DND-41 (cell line): ENCODE results near the gene USP34.

Experiments used
- ATAC-seq: fragments of 200-7000 bp; cut with Tn5 transposase; 3 replicates; pipeline ENCODE4 v1.9.1; 2021; ENCODE audit warnings: low read depth; ENCODE audit not compliant: insufficient read depth
- DNase-seq: peaks from one replicate; pipeline ENCODE4 v3.0.0-alpha.2; 2020
- H2AFZ ChIP-seq: 2 replicates; pipeline ENCODE4 v1.6.0; 2012; ENCODE audit warnings: low read depth, low read length
- H3K27ac ChIP-seq: 2 replicates; pipeline ENCODE4 v1.5.1; 2012; ENCODE audit warnings: low read length, inconsistent platforms
- H3K27me3 ChIP-seq: fragments of 200-600 bp; sonication (generic); 2 replicates; pipeline ENCODE4 v1.6.0; 2012; ENCODE audit warnings: low read length, mild to moderate bottlenecking, inconsistent platforms; ENCODE audit not compliant: insufficient read depth, poor library complexity
- H3K36me3 ChIP-seq: 2 replicates; pipeline ENCODE4 v1.5.1; 2012; ENCODE audit warnings: low read length, inconsistent platforms; ENCODE audit not compliant: insufficient read depth
- H3K4me1 ChIP-seq: 2 replicates; pipeline ENCODE4 v1.5.1; 2012; ENCODE audit warnings: mild to moderate bottlenecking, low read length; ENCODE audit not compliant: insufficient read depth
- H3K4me2 ChIP-seq: 2 replicates; pipeline ENCODE4 v1.6.0; 2012; ENCODE audit warnings: mild to moderate bottlenecking, moderate library complexity, low read length, inconsistent platforms; ENCODE audit not compliant: insufficient read depth
- H3K4me3 ChIP-seq, 2 experiments: fragments of 200-600 bp in 1 of 2; shearing (Covaris generic) in 1 of 2; 2 replicates each; pipeline ENCODE4 v1.5.1; 2012 to 2016; ENCODE audit warnings: inconsistent platforms in 2 of 2, low read length in 2 of 2, mild to moderate bottlenecking in 2 of 2, low read depth in 1 of 2, moderate library complexity in 1 of 2
- H3K79me2 ChIP-seq: 2 replicates; pipeline ENCODE4 v1.6.0; 2012; ENCODE audit warnings: low read length, inconsistent platforms; ENCODE audit not compliant: insufficient read depth
- H3K9ac ChIP-seq: 2 replicates; pipeline ENCODE4 v1.6.0; 2012; ENCODE audit warnings: low read depth, mild to moderate bottlenecking, inconsistent platforms, low read length, moderate library complexity
- H3K9me3 ChIP-seq: 2 replicates; pipeline ENCODE4 v1.5.1; 2012; ENCODE audit warnings: low read length, moderate library complexity, mild to moderate bottlenecking, inconsistent platforms; ENCODE audit not compliant: insufficient read depth, severe bottlenecking
- H4K20me1 ChIP-seq: 2 replicates; pipeline ENCODE4 v1.6.0; 2012; ENCODE audit warnings: low read length; ENCODE audit not compliant: insufficient read depth
- EZH2 ChIP-seq: IDR thresholded peaks from 3 replicates; pipeline ENCODE4 v1.6.1; 2012; ENCODE audit warnings: borderline replicate concordance, low read depth, mild to moderate bottlenecking, moderate library complexity, low read length, inconsistent platforms; ENCODE audit not compliant: severe bottlenecking
- TF ChIP-seq, protein P1 (sequence below): IDR thresholded peaks from 2 replicates; pipeline ENCODE4 v1.5.1; 2012; ENCODE audit warnings: borderline replicate concordance, low read length, moderate library complexity, mild to moderate bottlenecking; ENCODE audit not compliant: poor library complexity, severe bottlenecking; ENCODE audit errors: extremely low read depth

USP34 gene

DNA sequence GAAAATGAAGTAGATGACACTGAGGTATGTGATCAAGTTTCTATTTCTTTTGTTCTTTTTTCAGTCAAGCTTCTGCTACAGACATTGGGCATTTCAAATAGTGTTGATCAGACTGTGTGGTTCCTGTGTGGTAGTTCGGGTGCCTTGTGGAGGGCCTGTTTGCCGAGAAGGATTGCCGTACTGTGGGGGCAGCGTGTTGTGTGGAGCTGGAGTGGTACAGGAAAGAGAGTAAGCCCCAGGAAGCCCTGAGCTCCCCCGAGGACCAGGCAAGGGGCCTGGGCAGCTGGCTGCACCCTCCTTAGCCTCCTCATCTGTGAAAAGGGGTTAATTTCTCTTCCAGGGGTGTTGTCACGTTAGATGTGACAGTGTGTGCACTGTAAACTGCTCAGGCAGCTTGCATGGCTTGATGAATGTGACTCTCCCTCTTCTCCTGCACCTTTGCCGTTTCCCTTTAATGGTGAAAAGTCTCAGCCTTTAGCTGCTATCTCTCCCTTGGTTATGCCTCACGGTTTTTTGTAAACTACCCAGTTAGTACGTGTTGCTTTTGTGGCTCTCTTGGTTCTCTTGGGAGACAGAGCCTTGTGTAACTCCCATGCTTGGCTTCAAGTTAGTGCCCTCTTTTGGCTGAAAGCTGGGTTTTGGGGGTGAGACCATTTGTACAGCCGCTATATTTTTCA, 289.4 kb downstream of the USP34 start:
- H3K27ac ChIP-seq: 0 out of 2 replicates have a peak overlapping the region, but pooled peaks have one; percentile 9
- peaks cover 68% of the 10 kb centered on the region for H3K4me1 ChIP-seq
- H3K4me2 ChIP-seq: peak overlapping the region; percentile 96
- H4K20me1 ChIP-seq: peaks cover 39% of the 10 kb centered on the region
- ATAC-seq: no peak
- H3K27me3 ChIP-seq: no peaks in the 10 kb centered on the region
- H3K79me2 ChIP-seq: peaks cover 68% of the 10 kb centered on the region
- no peaks in the 10 kb centered on the region for H3K9me3 ChIP-seq
- TF ChIP-seq, protein P1, sequence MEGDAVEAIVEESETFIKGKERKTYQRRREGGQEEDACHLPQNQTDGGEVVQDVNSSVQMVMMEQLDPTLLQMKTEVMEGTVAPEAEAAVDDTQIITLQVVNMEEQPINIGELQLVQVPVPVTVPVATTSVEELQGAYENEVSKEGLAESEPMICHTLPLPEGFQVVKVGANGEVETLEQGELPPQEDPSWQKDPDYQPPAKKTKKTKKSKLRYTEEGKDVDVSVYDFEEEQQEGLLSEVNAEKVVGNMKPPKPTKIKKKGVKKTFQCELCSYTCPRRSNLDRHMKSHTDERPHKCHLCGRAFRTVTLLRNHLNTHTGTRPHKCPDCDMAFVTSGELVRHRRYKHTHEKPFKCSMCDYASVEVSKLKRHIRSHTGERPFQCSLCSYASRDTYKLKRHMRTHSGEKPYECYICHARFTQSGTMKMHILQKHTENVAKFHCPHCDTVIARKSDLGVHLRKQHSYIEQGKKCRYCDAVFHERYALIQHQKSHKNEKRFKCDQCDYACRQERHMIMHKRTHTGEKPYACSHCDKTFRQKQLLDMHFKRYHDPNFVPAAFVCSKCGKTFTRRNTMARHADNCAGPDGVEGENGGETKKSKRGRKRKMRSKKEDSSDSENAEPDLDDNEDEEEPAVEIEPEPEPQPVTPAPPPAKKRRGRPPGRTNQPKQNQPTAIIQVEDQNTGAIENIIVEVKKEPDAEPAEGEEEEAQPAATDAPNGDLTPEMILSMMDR: no peak
- H3K9ac ChIP-seq: peak overlapping the region; percentile 96; the same call in 1 of the 2 replicates
- no peak overlapping the region for H2AFZ ChIP-seq
- peak overlapping the region in 1 of 2 experiments; percentile 89; a peak in 2 of 4 replicates for H3K4me3 ChIP-seq
- peaks cover 78% of the 10 kb centered on the region for H3K36me3 ChIP-seq
- no peak for DNase-seq

DNA sequence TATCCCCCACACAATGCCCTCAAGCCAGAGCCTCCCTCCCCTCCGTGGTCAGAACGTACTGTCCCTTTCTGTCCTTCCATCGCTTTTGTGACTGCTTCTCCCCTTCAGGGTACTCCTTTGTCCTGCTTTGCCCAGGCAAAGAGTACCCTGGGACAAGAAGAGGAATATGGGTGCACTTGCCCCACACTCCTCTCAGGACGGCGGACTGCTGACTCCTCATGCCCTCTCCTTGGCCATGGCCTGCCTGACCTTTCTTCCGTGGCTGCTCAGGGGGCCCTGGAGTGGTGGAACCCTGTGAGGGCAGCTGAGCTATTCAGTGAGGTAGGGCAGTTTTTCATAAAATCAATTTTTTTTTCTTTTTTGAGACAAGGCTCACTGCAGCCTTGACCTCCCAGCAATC, 290.2 kb downstream of the USP34 start:
- Histone ChIP-seq H3K27ac (peak overlapping the region; percentile 38), H3K4me3 (peak overlapping the region in 1 of 2 experiments; percentile 89; a peak in 2 of 4 replicates), H3K9me3 (no peaks in the 10 kb centered on the region), H3K79me2 (peaks cover 68% of the 10 kb centered on the region), H3K9ac (peak overlapping the region; percentile 96), H4K20me1 (peaks cover 39% of the 10 kb centered on the region), H3K4me1 (peaks cover 72% of the 10 kb centered on the region), H2AFZ (no peak overlapping the region), H3K4me2 (peak overlapping the region; percentile 96), H3K36me3 (peaks cover 69% of the 10 kb centered on the region), H3K27me3 (no peaks in the 10 kb centered on the region)
- DNase-seq (no peak), ATAC-seq (no peak)
- TF ChIP-seq EZH2: no peak
- TF ChIP-seq, protein P1: no peak

DNA sequence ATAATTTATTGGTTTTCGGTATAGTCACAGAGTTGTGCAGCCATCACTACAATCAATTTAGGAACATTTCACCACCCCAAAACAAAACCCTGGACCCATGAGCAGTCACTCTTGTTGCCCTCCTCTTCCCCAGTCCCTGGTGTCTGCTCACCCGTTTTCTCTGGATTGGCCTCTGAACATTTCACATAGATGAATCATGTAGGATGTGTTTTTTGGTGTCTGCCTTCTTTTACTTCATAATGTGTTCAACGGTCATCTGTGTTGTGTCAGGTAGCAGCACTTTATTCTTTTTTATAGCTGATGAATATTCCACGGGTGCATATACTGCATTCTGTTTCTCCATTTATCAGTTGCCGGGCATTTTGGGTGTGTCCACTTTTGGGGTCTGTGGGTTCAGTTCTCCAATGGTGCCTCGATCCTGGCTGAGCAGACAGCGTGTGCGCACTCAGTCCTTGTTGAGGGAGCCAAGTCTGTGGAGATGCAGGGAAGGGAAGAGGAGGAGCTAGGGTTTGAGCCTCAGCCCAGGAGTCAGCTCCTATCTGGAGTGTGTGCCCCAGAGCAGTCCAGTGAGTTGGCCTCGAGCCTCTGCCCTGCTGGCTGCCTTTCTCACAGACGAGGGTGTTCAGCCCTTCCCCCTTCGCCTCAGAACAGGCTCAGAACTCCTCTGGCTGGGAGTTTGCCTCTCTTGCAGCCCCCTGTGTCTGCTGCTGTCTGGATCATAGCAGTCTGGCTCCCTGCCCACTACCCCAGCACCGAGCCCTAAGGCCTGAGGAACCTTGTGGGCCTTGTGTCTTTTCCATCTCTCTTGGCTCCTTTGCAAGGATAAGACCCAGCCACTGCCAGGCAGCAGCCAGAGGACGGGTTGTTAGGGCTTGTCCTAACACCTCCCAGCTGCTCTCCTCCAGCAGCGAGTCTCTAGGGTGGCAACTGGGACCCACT, 290.9 kb downstream of the USP34 start:
- no peak for TF ChIP-seq EZH2
- TF ChIP-seq, protein P1: no peak
- DNase-seq (no peak), ATAC-seq (no peak)
- Histone ChIP-seq H3K9ac (peak overlapping the region; percentile 96), H3K9me3 (no peaks in the 10 kb centered on the region), H3K27me3 (no peaks in the 10 kb centered on the region), H3K4me3 (peak overlapping the region; percentile 7 to 89; a peak in 3 of 4 replicates), H3K4me1 (peaks cover 69% of the 10 kb centered on the region), H3K27ac (peak overlapping the region; percentile 38), H4K20me1 (peaks cover 34% of the 10 kb centered on the region), H2AFZ (no peak overlapping the region), H3K79me2 (peaks cover 68% of the 10 kb centered on the region), H3K36me3 (peaks cover 62% of the 10 kb centered on the region), H3K4me2 (peak overlapping the region; percentile 96)
